Stimulated activated CD4-positive, alpha-beta T cell treated with anti-CD3 and anti-CD28 coated beads, Interleukin-4, amount 100 ng/mL, for 48 hours (primary cell): Measurements from ENCODE around the gene MYO1H.

Experiments used
- DNase-seq, 2 donors: peaks; one replicate each; pipeline ENCODE4 v3.0.0-alpha.2; 2020; ENCODE audit warnings: low read depth in 2 of 2

MYO1H gene

GRCh38 chr12:109448272-109448671, 100.6 kb downstream of the MYO1H start:
- no peak for DNase-seq

- DNase-seq, result no peak
Measured at GRCh38 chr12:109448707-109449390, 101.1 kb downstream of the MYO1H start.

GRCh38 chr12:109449845-109450532, 102.3 kb downstream of the MYO1H start:
- DNase-seq, result no peak

- DNase-seq, result no peak
Measured at GRCh38 chr12:109450980-109451379, 103.3 kb downstream of the MYO1H start.

- DNase-seq, result no peak
Measured at GRCh38 chr12:109451400-109451799, 103.7 kb downstream of the MYO1H start.

- DNase-seq, result no peak
Measured at GRCh38 chr12:109452489-109452888, 104.8 kb downstream of the MYO1H start.

GRCh38 chr12:109455706-109456105, 108.0 kb downstream of the MYO1H start:
- no peak for DNase-seq

GRCh38 chr12:109458086-109458485, 110.4 kb downstream of the MYO1H start:
- DNase-seq, result no peak

- no peak for DNase-seq
Measured at GRCh38 chr12:109458771-109459208, 111.1 kb downstream of the MYO1H start.

- DNase-seq, result no peak
Measured at GRCh38 chr12:109459247-109459646, 111.5 kb downstream of the MYO1H start.

- DNase-seq, result no peak
Measured at GRCh38 chr12:109460538-109460937, 112.8 kb downstream of the MYO1H start.

- no peak for DNase-seq
Measured at GRCh38 chr12:109461049-109461845, 113.5 kb downstream of the MYO1H start.

GRCh38 chr12:109461846-109462756, 114.4 kb downstream of the MYO1H start:
- no peak for DNase-seq

GRCh38 chr12:109462868-109463692, 115.4 kb downstream of the MYO1H start:
- no peak for DNase-seq

GRCh38 chr12:109463756-109464155, 116.1 kb downstream of the MYO1H start:
- DNase-seq, result no peak

GRCh38 chr12:109464642-109465351, 117.1 kb downstream of the MYO1H start:
- DNase-seq, result no peak

GRCh38 chr12:109466305-109466704, 118.6 kb downstream of the MYO1H start:
- DNase-seq, result no peak

- no peak for DNase-seq
Measured at GRCh38 chr12:109466821-109467220, 119.1 kb downstream of the MYO1H start.

GRCh38 chr12:109467978-109468676, 120.4 kb downstream of the MYO1H start:
- DNase-seq, result no peak
